Smooth muscle cell (in vitro differentiated cells): ENCODE results near the gene OR10D3. TPM values are rescaled to one million over a fixed set of nuclear protein-coding genes. Genes with fewer than 3 reads are reported as not detected.

Source experiments
- DNase-seq: peaks from one replicate; lab custom pipeline; 2025; ENCODE audit not compliant: unreplicated experiment; lab: John Stamatoyannopoulos, UW
- H2AFZ ChIP-seq: fragments of 200-600 bp; sonication (generic); 2 replicates; pipeline ENCODE4 v1.6.0; 2016; ENCODE audit warnings: antibody characterized with exemption, low read depth, mild to moderate bottlenecking
- H3F3A ChIP-seq: fragments of 200-600 bp; sonication (generic); 2 replicates; pipeline ENCODE4 v1.6.0; 2017; ENCODE audit warnings: antibody characterized with exemption, low read depth
- H3K27ac ChIP-seq: fragments of 200-600 bp; sonication (generic); 2 replicates; pipeline ENCODE4 v1.5.1; 2016; ENCODE audit warnings: low read depth, mild to moderate bottlenecking
- H3K27me3 ChIP-seq: fragments of 200-600 bp; sonication (generic); 2 replicates; pipeline ENCODE4 v1.6.1; 2016; ENCODE audit warnings: low read depth, mild to moderate bottlenecking
- H3K36me3 ChIP-seq: fragments of 200-600 bp; sonication (generic); 2 replicates; pipeline ENCODE4 v1.5.1; 2016; ENCODE audit warnings: low read depth
- H3K4me1 ChIP-seq: fragments of 200-600 bp; sonication (generic); 2 replicates; pipeline ENCODE4 v1.5.1; 2016; ENCODE audit warnings: low read depth
- H3K4me2 ChIP-seq: fragments of 200-600 bp; sonication (generic); 2 replicates; pipeline ENCODE4 v1.6.0; 2016; ENCODE audit warnings: mild to moderate bottlenecking
- H3K4me3 ChIP-seq: fragments of 200-600 bp; sonication (generic); 2 replicates; pipeline ENCODE4 v1.5.1; 2016; ENCODE audit warnings: mild to moderate bottlenecking
- H3K79me2 ChIP-seq: fragments of 200-600 bp; sonication (generic); 2 replicates; pipeline ENCODE4 v1.6.0; 2016; ENCODE audit warnings: low read depth, mild to moderate bottlenecking
- H3K9ac ChIP-seq: fragments of 200-600 bp; sonication (generic); 2 replicates; pipeline ENCODE4 v1.6.0; 2016; ENCODE audit warnings: low read depth
- H3K9me3 ChIP-seq: fragments of 200-600 bp; sonication (generic); replicated peaks from 2 replicates; pipeline ENCODE4 v1.5.1; 2016; ENCODE audit warnings: low read depth
- H4K20me1 ChIP-seq: fragments of 200-600 bp; sonication (generic); 2 replicates; pipeline ENCODE4 v1.6.0; 2016; ENCODE audit warnings: low read depth
- WGBS: methylation state at CpG from one replicate; pipeline ENCODE4 v1.1.7; 2016; ENCODE audit warnings: low lambda C conversion rate; 5-methylcytosine and 5-hydroxymethylcytosine counted together
- polyA plus RNA-seq: library from polyadenylated mRNA; unstranded; fragments of >200 nt; fragmentation: Nextera tagmentation; extraction: Ambion mirVana; gene quantifications from 2 replicates; pipeline ENCODE4 v1.2.1, GENCODE V29; 2016
- total RNA-seq: library from RNA; depleted of rRNA; stranded (reverse); fragments of >200 nt; gene quantifications from 2 replicates; pipeline ENCODE4 v1.2.3, GENCODE V29; 2014
- TF ChIP-seq, protein P1 (sequence below): fragments of 200-600 bp; sonication (generic); IDR thresholded peaks from 2 replicates; pipeline ENCODE4 v1.5.1; 2017; ENCODE audit warnings: borderline replicate concordance, mild to moderate bottlenecking, antibody characterized with exemption; ENCODE audit not compliant: insufficient read depth, poor library complexity, severe bottlenecking

The OR10D3 gene
- total and polyA plus RNA-seq, 2 experiments from 2014 or later: not detected

GRCh38 chr11:124172101-124172500, 11.0 kb upstream of the OR10D3 start:
- Histone ChIP-seq H3K4me3 (no peak overlapping the region), H4K20me1 (no peaks in the 10 kb centered on the region)
- 65% methylated on average over 6 of the region's 6 CpGs for WGBS

DNA sequence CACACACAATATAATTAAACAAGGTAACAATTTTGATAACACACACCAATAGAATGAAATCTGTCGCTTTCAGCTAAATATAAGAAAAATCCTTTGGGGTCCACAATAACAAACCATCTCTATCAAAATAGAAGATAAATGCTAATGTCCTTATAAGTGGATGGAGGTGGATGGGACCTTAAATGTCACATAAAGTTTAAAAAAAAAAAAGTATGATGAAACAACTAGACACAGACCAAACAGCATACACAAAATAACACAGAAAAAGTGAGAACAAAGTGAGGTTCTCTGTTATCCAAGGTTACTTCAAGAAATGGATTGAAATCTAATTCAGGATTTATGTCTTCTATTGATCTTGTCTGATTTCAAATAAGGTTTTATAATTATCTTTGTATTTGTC, 10.5 kb upstream of the OR10D3 start:
- Histone ChIP-seq H3K4me3 (no peak overlapping the region), H3K27ac (no peak overlapping the region), H3K36me3 (no peaks in the 10 kb centered on the region), H2AFZ (peak overlapping the region; percentile 24), H3F3A (no peaks in the 10 kb centered on the region), H3K9ac (no peak overlapping the region), H3K4me2 (no peak overlapping the region), H3K9me3 (no peaks in the 10 kb centered on the region), H3K79me2 (no peaks in the 10 kb centered on the region), H3K27me3 (no peaks in the 10 kb centered on the region), H3K4me1 (peaks cover 23% of the 10 kb centered on the region), H4K20me1 (no peaks in the 10 kb centered on the region)
- TF ChIP-seq, protein P1, sequence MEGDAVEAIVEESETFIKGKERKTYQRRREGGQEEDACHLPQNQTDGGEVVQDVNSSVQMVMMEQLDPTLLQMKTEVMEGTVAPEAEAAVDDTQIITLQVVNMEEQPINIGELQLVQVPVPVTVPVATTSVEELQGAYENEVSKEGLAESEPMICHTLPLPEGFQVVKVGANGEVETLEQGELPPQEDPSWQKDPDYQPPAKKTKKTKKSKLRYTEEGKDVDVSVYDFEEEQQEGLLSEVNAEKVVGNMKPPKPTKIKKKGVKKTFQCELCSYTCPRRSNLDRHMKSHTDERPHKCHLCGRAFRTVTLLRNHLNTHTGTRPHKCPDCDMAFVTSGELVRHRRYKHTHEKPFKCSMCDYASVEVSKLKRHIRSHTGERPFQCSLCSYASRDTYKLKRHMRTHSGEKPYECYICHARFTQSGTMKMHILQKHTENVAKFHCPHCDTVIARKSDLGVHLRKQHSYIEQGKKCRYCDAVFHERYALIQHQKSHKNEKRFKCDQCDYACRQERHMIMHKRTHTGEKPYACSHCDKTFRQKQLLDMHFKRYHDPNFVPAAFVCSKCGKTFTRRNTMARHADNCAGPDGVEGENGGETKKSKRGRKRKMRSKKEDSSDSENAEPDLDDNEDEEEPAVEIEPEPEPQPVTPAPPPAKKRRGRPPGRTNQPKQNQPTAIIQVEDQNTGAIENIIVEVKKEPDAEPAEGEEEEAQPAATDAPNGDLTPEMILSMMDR: no peak
- no peak for DNase-seq
- 100% methylated on average over 1 of the region's 1 CpG for WGBS

More at GRCh38 chr11:124172101-124172500, 11.0 kb upstream of the OR10D3 start:
- H3K79me2 ChIP-seq: no peaks in the 10 kb centered on the region
- peaks cover 23% of the 10 kb centered on the region for H3K4me1 ChIP-seq
- H3K9me3 ChIP-seq: no peaks in the 10 kb centered on the region
- no peak overlapping the region for H2AFZ ChIP-seq
- TF ChIP-seq, protein P1: no peak
- H3F3A ChIP-seq: no peaks in the 10 kb centered on the region
- H3K9ac ChIP-seq: no peak overlapping the region
- H3K4me2 ChIP-seq: no peak overlapping the region
- no peaks in the 10 kb centered on the region for H3K27me3 ChIP-seq
- no peaks in the 10 kb centered on the region for H3K36me3 ChIP-seq
- no peak for DNase-seq
- H3K27ac ChIP-seq: no peak overlapping the region

GRCh38 chr11:124174001-124174583, 9.1 kb upstream of the OR10D3 start:
- Histone ChIP-seq H3K79me2 (no peaks in the 10 kb centered on the region), H4K20me1 (no peaks in the 10 kb centered on the region), H3K9ac (no peak overlapping the region), H3F3A (no peaks in the 10 kb centered on the region), H3K4me3 (no peak overlapping the region), H3K27me3 (no peaks in the 10 kb centered on the region), H3K36me3 (no peaks in the 10 kb centered on the region), H2AFZ (peak overlapping the region; percentile 23), H3K4me1 (peaks cover 16% of the 10 kb centered on the region), H3K4me2 (no peak overlapping the region), H3K9me3 (no peaks in the 10 kb centered on the region), H3K27ac (no peak overlapping the region)
- TF ChIP-seq, protein P1: no peak
- WGBS: 19% methylated on average over 4 of the region's 4 CpGs
- no peak for DNase-seq
